HepG2 (cell line): ENCODE results near the gene PRSS50. TPM values are rescaled to one million over a fixed set of nuclear protein-coding genes. Genes with fewer than 3 reads are reported as not detected.

Source experiments
- ATAC-seq: fragments of 200-7000 bp; cut with Tn5 transposase; 3 replicates; pipeline ENCODE4 v1.9.1; 2020; ENCODE audit warnings: mild to moderate bottlenecking, moderate library complexity
- BruUV-seq: library from RNA; stranded (reverse); fragments of 400-500 nt; replicated peaks from 2 replicates; lab custom pipeline; 2021; lab: Mats Ljungman, UMichigan
- CTCF ChIA-PET: fragments of 300-600 bp; formaldehyde crosslinking; extraction: SDS; loops from one replicate; lab custom pipeline; 2021; ENCODE audit warnings: low total read pairs, inconsistent platforms, low intra/inter-chr PET ratio; lab: Yijun Ruan, JAX
- POLR2A ChIA-PET: fragments of 350-600 bp; sonication (Branson Sonifier 250); formaldehyde crosslinking; loops from one replicate; lab custom pipeline; 2020; ENCODE audit warnings: antibody characterized with exemption, inconsistent platforms; lab: Yijun Ruan, JAX
- DNase-seq: peaks from one replicate; pipeline ENCODE4 v3.0.0-alpha.2; 2015; ENCODE audit warnings: low spot score
- FAIRE-seq: peaks from 3 replicates; lab custom pipeline; 2011; peaks lifted over from hg19 to GRCh38; lab: Jason Lieb, UNC
- H2AFZ ChIP-seq: one replicate; pipeline ENCODE4 v1.6.1; 2011; ENCODE audit warnings: low read length, inconsistent platforms
- H3K27ac ChIP-seq: fragments of 300-600 bp; 3 replicates; pipeline ENCODE4 v1.8.0; 2011; ENCODE audit warnings: mixed run types, mild to moderate bottlenecking, mixed read lengths, low read length, inconsistent platforms; ENCODE audit not compliant: insufficient read depth; ENCODE audit errors: extremely low read length
- H3K27me3 ChIP-seq, 2 experiments: fragments of 200-600 bp in 1 of 2; 2 replicates in 1 of 2; 3 replicates in 1 of 2; pipeline versions ENCODE4 v1.6.0 to v1.8.0; 2011; ENCODE audit warnings: low read length in 2 of 2, mild to moderate bottlenecking in 2 of 2, moderate library complexity in 2 of 2, inconsistent platforms in 1 of 2; ENCODE audit not compliant: insufficient read depth in 2 of 2, control insufficient read depth in 1 of 2
- H3K36me3 ChIP-seq, 2 experiments: fragments of 200-600 bp in 1 of 2; replicated peaks in 1 of 2; 2 replicates in 1 of 2; 3 replicates in 1 of 2; pipeline versions ENCODE4 v1.5.1 to v1.8.0; 2011; ENCODE audit warnings: low read length in 2 of 2, inconsistent platforms in 1 of 2; ENCODE audit not compliant: insufficient read depth in 2 of 2, control insufficient read depth in 1 of 2
- H3K4me1 ChIP-seq: 2 replicates; pipeline ENCODE4 v1.5.1; 2012; ENCODE audit warnings: low read length, inconsistent platforms; ENCODE audit not compliant: insufficient read depth
- H3K4me2 ChIP-seq: 2 replicates; pipeline ENCODE4 v1.6.0; 2011; ENCODE audit warnings: low read depth, low read length, inconsistent platforms
- H3K4me3 ChIP-seq, 3 experiments: fragments of 200-600 bp in 1 of 3; sonication (generic), shearing (Covaris generic) in 1 of 3; replicated peaks in 1 of 3; 2 replicates each; pipeline ENCODE4 v1.5.1; 2011 to 2016; ENCODE audit warnings: low read length in 3 of 3, inconsistent platforms in 2 of 3, low read depth in 2 of 3, mild to moderate bottlenecking in 2 of 3, control low read depth in 1 of 3, mixed read lengths in 1 of 3; ENCODE audit not compliant: insufficient read depth in 1 of 3
- H3K79me2 ChIP-seq: one replicate; pipeline ENCODE4 v1.6.1; 2011; ENCODE audit warnings: low read length, inconsistent platforms; ENCODE audit not compliant: insufficient read depth
- H3K9ac ChIP-seq: 2 replicates; pipeline ENCODE4 v1.6.0; 2011; ENCODE audit warnings: mild to moderate bottlenecking, low read depth, low read length, inconsistent platforms; ENCODE audit not compliant: insufficient read depth
- H3K9me3 ChIP-seq: 2 replicates; pipeline ENCODE4 v1.5.1; 2012; ENCODE audit warnings: mild to moderate bottlenecking, low read length
- H4K20me1 ChIP-seq: 2 replicates; pipeline ENCODE4 v1.6.0; 2011; ENCODE audit warnings: inconsistent platforms, mild to moderate bottlenecking, low read length, moderate library complexity; ENCODE audit not compliant: insufficient read depth
- CTCF ChIP-seq: sonication (generic); formaldehyde crosslinking; IDR thresholded peaks from 2 replicates; pipeline ENCODE4 v1.5.0; 2020; ENCODE audit warnings: mild to moderate bottlenecking, missing genetic modification reagents, moderate library complexity
- ELF3 ChIP-seq: IDR thresholded peaks from 2 replicates; pipeline ENCODE4 v1.6.1; 2016; ENCODE audit warnings: missing genetic modification reagents, missing compliant biosample characterization
- EP300 ChIP-seq, 3 experiments: sonication (generic) in 1 of 3; formaldehyde crosslinking in 1 of 3; IDR thresholded peaks; 2 replicates each; pipeline versions ENCODE4 v1.5.1 to v1.6.1; 2011 to 2020; ENCODE audit warnings: low read depth in 2 of 3, low read length in 2 of 3, borderline replicate concordance in 1 of 3, improper control_type of control experiment in 1 of 3, mild to moderate bottlenecking in 1 of 3, missing genetic modification reagents in 1 of 3, moderate library complexity in 1 of 3
- ETS1 ChIP-seq: sonication (generic); formaldehyde crosslinking; IDR thresholded peaks from 2 replicates; pipeline ENCODE4 v1.4.0; 2020; ENCODE audit warnings: missing genetic modification reagents
- RORA ChIP-seq: sonication (generic); formaldehyde crosslinking; IDR thresholded peaks from 2 replicates; pipeline ENCODE4 v1.5.0; 2020; ENCODE audit warnings: mild to moderate bottlenecking, missing genetic modification reagents, moderate library complexity
- RXRB ChIP-seq: IDR thresholded peaks from 2 replicates; pipeline ENCODE4 v1.6.1; 2016; ENCODE audit warnings: borderline replicate concordance, missing genetic modification reagents, missing compliant biosample characterization
- SMAD9 ChIP-seq: sonication (generic); formaldehyde crosslinking; IDR thresholded peaks from 2 replicates; pipeline ENCODE4 v1.5.1; 2020; ENCODE audit warnings: mild to moderate bottlenecking, missing genetic modification reagents
- STAG1 ChIP-seq: sonication (generic); formaldehyde crosslinking; IDR thresholded peaks from 2 replicates; pipeline ENCODE4 v1.4.0; 2020; ENCODE audit warnings: missing genetic modification reagents
- THAP11 ChIP-seq: IDR thresholded peaks from 2 replicates; pipeline ENCODE4 v1.6.1; 2016; ENCODE audit warnings: missing biosample characterization, missing genetic modification reagents
- ZFP90 ChIP-seq: sonication (generic); formaldehyde crosslinking; IDR thresholded peaks from 2 replicates; pipeline ENCODE4 v1.8.0; 2022; ENCODE audit warnings: missing genetic modification reagents, mild to moderate bottlenecking, inconsistent platforms, borderline replicate concordance
- ZNF331 ChIP-seq: sonication (generic); formaldehyde crosslinking; IDR thresholded peaks from 2 replicates; pipeline ENCODE4 v1.4.0; 2020; ENCODE audit warnings: missing genetic modification reagents
- ZNF770 ChIP-seq: sonication (generic); formaldehyde crosslinking; IDR thresholded peaks from 2 replicates; pipeline ENCODE4 v1.5.0; 2020; ENCODE audit warnings: mild to moderate bottlenecking, missing genetic modification reagents
- WGBS: methylation state at CpG from one replicate; pipeline ENCODE4 v1.1.6; 2017; ENCODE audit warnings: low lambda C conversion rate; 5-methylcytosine and 5-hydroxymethylcytosine counted together
- in situ Hi-C: cut with HindIII; loops from 2 replicates; pipeline ENCODE4 v1.10.0; 2017; ENCODE audit warnings: low pct_unique_long_range_greater_than_20kb; ENCODE audit not compliant: extremely low pct_ligation_motif_present
- intact Hi-C: fragments of 100-400 bp; cut with micrococcal nuclease; formaldehyde crosslinking; loops from one replicate; pipeline ENCODE4 v1.10.0; 2022; ENCODE audit not compliant: unreplicated experiment
- polyA plus RNA-seq, 8 experiments: library from polyadenylated mRNA; depleted of rRNA in 3 of 8; stranded (reverse) in 7 of 8; unstranded in 1 of 8; fragments of >200 nt; fragmentation: Illumina TruSeq in 4 of 8; extraction: Trizol in 4 of 8; gene quantifications; 2 replicates each; pipeline versions ENCODE4 v1.2.1 to v1.2.3, GENCODE V29; 2011 to 2016; ENCODE audit warnings: low read depth in 4 of 8, missing spikeins in 1 of 8, mixed read lengths in 1 of 8; ENCODE audit not compliant: insufficient read depth in 1 of 8
- total RNA-seq, 5 experiments: library from RNA; depleted of rRNA; stranded (reverse); fragments of >200 nt; fragmentation: Illumina TruSeq; extraction: Trizol; gene quantifications; 2 replicates each; pipeline ENCODE4 v1.2.3, GENCODE V29; 2016; ENCODE audit warnings: low read depth in 1 of 5
- TF ChIP-seq, protein P1 (sequence below): IDR thresholded peaks from 2 replicates; pipeline ENCODE4 v1.6.1; 2016; ENCODE audit warnings: missing genetic modification reagents, missing compliant biosample characterization
- TF ChIP-seq, protein P2 (sequence below): sonication (generic); formaldehyde crosslinking; IDR thresholded peaks from 2 replicates; pipeline ENCODE4 v1.4.0; 2020; ENCODE audit warnings: missing genetic modification reagents

PRSS50 gene
- total and polyA plus RNA-seq, 2 of the 13 experiments (the other 11 are each of a cell fraction or from before 2014, with no cell fraction given) = not detected

DNA sequence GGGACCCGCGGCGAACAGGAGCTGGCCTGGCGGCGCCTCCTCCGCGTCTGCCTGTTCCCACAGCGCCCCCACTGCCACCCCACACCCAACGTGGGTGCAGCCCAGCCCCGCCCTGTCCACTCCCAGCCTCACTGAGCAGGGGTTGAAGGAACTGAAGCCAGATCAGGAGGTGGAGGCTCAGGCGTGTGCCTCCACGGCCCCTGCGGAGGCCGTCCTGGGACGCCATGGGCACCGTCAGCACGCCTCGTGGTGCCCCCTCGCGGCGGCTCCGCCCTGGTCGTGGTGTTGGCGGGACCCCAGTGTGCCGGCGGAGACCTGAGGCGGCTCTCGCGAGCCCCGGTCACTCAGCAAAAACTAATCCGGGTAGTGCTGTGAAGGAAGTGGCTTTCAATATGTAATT, 39.0 kb upstream of the PRSS50 start:
- intact Hi-C loops = no loop called here

More for the DNA sequence above, 39.0 kb upstream of the PRSS50 start:
- in situ Hi-C loops = no loop called here
- Histone ChIP-seq H3K79me2 (no peaks in the 10 kb centered on the region), H3K4me2 (no peak overlapping the region), H4K20me1 (no peaks in the 10 kb centered on the region), H3K27me3 (0 out of 5 replicates have a peak, but pooled peaks cover 0 to 6% of the 10 kb centered on the region in 2 experiments), H3K4me1 (no peaks in the 10 kb centered on the region), H3K9me3 (no peaks in the 10 kb centered on the region), H2AFZ (no peak overlapping the region), H3K9ac (no peak overlapping the region), H3K4me3 (no peak overlapping the region), H3K36me3 (no peaks in the 10 kb centered on the region), H3K27ac (no peak overlapping the region)
- WGBS = 100% methylated on average over 1 of the region's 31 CpGs
- ChIA-PET CTCF (no interaction called here), POLR2A (no interaction called here)
- no peak for FAIRE-seq
- no peak for DNase-seq
- ATAC-seq = no peak; the same call in 2 of the 3 replicates
- TF ChIP-seq ZNF331 (no peak), EP300 (IDR thresholded peaks at IDR 0.05; ENCODE audit: low read depth in 2 of 2, low read length in 2 of 2) (no peak), EP300 (CRISPR knock-in tag; IDR thresholded peaks at IDR 0.05; ENCODE audit: borderline replicate concordance) (no peak), STAG1 (CRISPR knock-in tag) (no peak), THAP11 (CRISPR knock-in tag) (no peak), ZNF770 (CRISPR knock-in tag) (peak; percentile 59; the same call in 1 of the 2 replicates), RORA (CRISPR knock-in tag) (no peak), ETS1 (CRISPR knock-in tag) (no peak), ZFP90 (no peak), RXRB (no peak), CTCF (CRISPR knock-in tag) (peak; percentile 25; the same call in 1 of the 2 replicates), SMAD9 (CRISPR knock-in tag) (no peak), ELF3 (no peak)
- TF ChIP-seq, protein P1, sequence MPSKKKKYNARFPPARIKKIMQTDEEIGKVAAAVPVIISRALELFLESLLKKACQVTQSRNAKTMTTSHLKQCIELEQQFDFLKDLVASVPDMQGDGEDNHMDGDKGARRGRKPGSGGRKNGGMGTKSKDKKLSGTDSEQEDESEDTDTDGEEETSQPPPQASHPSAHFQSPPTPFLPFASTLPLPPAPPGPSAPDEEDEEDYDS = no peak
- TF ChIP-seq, protein P2, sequence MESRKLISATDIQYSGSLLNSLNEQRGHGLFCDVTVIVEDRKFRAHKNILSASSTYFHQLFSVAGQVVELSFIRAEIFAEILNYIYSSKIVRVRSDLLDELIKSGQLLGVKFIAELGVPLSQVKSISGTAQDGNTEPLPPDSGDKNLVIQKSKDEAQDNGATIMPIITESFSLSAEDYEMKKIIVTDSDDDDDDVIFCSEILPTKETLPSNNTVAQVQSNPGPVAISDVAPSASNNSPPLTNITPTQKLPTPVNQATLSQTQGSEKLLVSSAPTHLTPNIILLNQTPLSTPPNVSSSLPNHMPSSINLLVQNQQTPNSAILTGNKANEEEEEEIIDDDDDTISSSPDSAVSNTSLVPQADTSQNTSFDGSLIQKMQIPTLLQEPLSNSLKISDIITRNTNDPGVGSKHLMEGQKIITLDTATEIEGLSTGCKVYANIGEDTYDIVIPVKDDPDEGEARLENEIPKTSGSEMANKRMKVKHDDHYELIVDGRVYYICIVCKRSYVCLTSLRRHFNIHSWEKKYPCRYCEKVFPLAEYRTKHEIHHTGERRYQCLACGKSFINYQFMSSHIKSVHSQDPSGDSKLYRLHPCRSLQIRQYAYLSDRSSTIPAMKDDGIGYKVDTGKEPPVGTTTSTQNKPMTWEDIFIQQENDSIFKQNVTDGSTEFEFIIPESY (CRISPR knock-in tag) = peak; percentile 39; the same call in 1 of the 2 replicates
- BruUV-seq = no TSS peak
